ENCODE results near the gene PEX26.
"Not testable (repeated sequence)": the region's sequence is repeated elsewhere in the genome, so short reads cannot be mapped to it uniquely, and the experiment has no call there.

DNA sequence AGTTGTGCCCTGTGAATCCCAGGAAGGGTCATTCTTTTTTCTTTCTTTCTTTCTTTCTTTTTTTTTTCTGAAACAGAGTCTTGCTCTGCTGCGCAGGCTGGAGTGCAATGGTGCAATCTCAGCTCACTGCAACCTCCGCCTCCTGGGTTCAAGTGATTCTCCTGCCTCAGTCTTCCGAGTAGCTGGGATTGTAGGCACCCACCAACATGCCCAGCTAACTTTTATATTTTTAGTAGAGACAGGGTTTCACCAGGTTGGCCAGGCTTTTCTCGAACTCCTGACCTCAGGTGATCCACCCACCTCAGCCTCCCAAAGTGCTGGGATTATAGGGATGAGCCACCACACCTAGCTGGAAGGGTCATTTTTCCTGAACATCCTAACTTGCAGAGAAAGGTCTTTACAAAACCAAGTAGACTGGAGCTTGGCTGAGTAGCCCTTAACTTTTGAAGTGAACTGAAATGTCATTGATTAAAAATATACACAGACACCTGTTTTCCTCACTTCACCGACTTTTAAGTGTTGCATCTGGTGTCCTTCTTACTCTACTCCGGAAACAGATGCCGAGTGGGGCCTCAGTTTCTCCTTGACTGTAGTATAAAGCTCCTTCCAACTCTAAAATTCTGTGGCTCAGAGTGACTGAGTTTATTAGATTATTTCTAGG, 6.4 kb upstream of the PEX26 start:
- TF ChIP-seq, protein P1, sequence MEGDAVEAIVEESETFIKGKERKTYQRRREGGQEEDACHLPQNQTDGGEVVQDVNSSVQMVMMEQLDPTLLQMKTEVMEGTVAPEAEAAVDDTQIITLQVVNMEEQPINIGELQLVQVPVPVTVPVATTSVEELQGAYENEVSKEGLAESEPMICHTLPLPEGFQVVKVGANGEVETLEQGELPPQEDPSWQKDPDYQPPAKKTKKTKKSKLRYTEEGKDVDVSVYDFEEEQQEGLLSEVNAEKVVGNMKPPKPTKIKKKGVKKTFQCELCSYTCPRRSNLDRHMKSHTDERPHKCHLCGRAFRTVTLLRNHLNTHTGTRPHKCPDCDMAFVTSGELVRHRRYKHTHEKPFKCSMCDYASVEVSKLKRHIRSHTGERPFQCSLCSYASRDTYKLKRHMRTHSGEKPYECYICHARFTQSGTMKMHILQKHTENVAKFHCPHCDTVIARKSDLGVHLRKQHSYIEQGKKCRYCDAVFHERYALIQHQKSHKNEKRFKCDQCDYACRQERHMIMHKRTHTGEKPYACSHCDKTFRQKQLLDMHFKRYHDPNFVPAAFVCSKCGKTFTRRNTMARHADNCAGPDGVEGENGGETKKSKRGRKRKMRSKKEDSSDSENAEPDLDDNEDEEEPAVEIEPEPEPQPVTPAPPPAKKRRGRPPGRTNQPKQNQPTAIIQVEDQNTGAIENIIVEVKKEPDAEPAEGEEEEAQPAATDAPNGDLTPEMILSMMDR (IDR thresholded peaks at IDR 0.05; ENCODE audit: borderline replicate concordance, extremely low read depth, low read length, poor library complexity, severe bottlenecking), result not testable (repeated sequence)
- TF ChIP-seq EZH2 (IDR thresholded peaks at IDR 0.05; ENCODE audit: borderline replicate concordance, low read depth, low read length, severe bottlenecking), result not testable (repeated sequence)

All from DND-41 (cell line).